ENCODE measurements around the gene HNRNPUL2. TPM values are rescaled to one million over a fixed set of nuclear protein-coding genes. Genes with fewer than 3 reads are reported as not detected.
A peak's percentile ranks its signal among the peaks of the same experiment; 100 is the strongest.

HNRNPUL2 gene
- total RNA-seq (49.0 TPM), polyA plus RNA-seq (ENCODE audit: insufficient read depth, low read depth, low replicate concordance) (37.1 TPM)
- long read RNA-seq, donor 1 = 0 reads
- long read RNA-seq, donor 2, full-length matches to known transcripts = 7 of 13 reads
- long read RNA-seq, donor 2, partial matches to known transcripts = 6 of 13 reads
- long read RNA-seq, donor 2, other reads (novel, unspliced or antisense) = 0 of 13 reads
- long read RNA-seq, donor 3, full-length matches to known transcripts = 1 of 1 reads
- long read RNA-seq, donor 3, partial matches to known transcripts = 0 of 1 reads
- long read RNA-seq, donor 3, other reads (novel, unspliced or antisense) = 0 of 1 reads
- long read RNA-seq, donor 4, full-length matches to known transcripts = 6 of 6 reads
- long read RNA-seq, donor 4, partial matches to known transcripts = 0 of 6 reads
- long read RNA-seq, donor 4, other reads (novel, unspliced or antisense) = 0 of 6 reads
- long read RNA-seq, donor 5 = 0 reads
- long read RNA-seq, donor 6 = 0 reads
- long read RNA-seq, donor 7, partial matches to known transcripts = 0 of 11 reads
- long read RNA-seq, donor 7, other reads (novel, unspliced or antisense) = 11 of 11 reads
- long read RNA-seq, donor 8, full-length matches to known transcripts = 1 of 1 reads
- long read RNA-seq, donor 8, partial matches to known transcripts = 0 of 1 reads
- long read RNA-seq, donor 8, other reads (novel, unspliced or antisense) = 0 of 1 reads
- long read RNA-seq, donor 9, full-length matches to known transcripts = 3 of 3 reads
- long read RNA-seq, donor 9, partial matches to known transcripts = 0 of 3 reads
- long read RNA-seq, donor 9, other reads (novel, unspliced or antisense) = 0 of 3 reads
- long read RNA-seq, donor 10, full-length matches to known transcripts = 8 of 8 reads
- long read RNA-seq, donor 10, partial matches to known transcripts = 0 of 8 reads
- long read RNA-seq, donor 10, other reads (novel, unspliced or antisense) = 0 of 8 reads

DNA sequence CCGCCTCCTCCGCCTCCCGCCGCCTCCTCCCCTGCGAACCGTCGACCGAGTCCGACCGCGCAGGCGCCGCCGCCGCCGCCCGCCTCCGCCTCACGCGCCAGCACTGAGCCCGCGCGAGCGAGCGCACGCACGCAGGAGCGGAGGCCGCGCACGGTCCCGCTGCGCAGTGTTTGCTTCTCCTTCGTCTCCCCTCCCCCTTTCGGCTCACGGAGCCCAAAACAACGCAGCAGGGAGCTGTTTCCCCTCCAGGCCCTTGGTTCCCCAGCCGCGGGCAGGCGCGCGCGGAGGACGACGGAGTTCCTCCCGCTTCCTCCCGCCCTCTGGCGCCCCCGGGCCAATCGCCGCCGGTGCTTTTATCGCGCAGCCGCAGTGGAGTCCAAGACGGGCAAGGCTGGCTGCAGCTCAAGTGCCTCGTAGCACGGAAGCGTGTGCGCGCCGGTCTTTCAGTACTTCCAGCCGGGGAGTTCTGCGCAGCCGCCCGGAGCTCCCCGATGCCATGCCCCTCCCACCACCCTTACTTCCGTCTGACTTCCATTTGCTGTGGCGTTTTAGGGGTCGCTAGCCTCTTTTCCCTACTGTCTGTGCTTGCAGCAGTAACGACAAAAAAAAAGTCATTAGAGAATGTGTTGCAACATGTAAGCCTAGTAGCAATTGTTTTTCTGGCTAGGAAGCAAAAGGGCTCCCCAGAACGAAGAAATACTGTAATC is at the start of gene HNRNPUL2:
HNRNPUL2 (minus strand) TSS at position 293 of the 707 bp plus-strand sequence. CDS start 301 bp downstream, outside the sequence.
- H3K4me1 ChIP-seq (ENCODE audit: control insufficient read depth in 2 of 3, insufficient read depth in 2 of 3, low read depth in 1 of 3, low read length in 3 of 3) = peaks cover 3 to 18% (median 4%) of the 10 kb centered on the region in 3 donors
- FAIRE-seq (no peak), DNase-seq (peak; percentile 99 to 100 (median 99))
- H3K9ac ChIP-seq (ENCODE audit: low read length in 3 of 3) = peak within 1 kb of the TSS; percentile 88 to 96 (median 93)
- H3K27ac ChIP-seq (ENCODE audit: low read depth in 2 of 2, low read length in 2 of 2) = peak within 1 kb of the TSS; percentile 97 to 99
- H3K4me3 ChIP-seq (ENCODE audit: low read length in 3 of 3) = peak within 1 kb of the TSS; percentile 96 to 99 (median 96)
- intact Hi-C loops (cut with DNase I) = no loop called here
- H3K36me3 ChIP-seq (ENCODE audit: control insufficient read depth in 2 of 3, insufficient read depth in 3 of 3, low read length in 3 of 3) = peaks cover 6 to 18% (median 12%) of the 10 kb centered on the region in 3 donors
- no peaks in the 10 kb centered on the region for H3K9me3 ChIP-seq (ENCODE audit: control insufficient read depth in 2 of 3, insufficient read depth in 1 of 3, low read length in 3 of 3)
- H3K27me3 ChIP-seq (ENCODE audit: control insufficient read depth, insufficient read depth, low read length) = no peaks in the 10 kb centered on the region
- no peak for TF ChIP-seq CTCF (IDR thresholded peaks at IDR 0.05; ENCODE audit: borderline replicate concordance, extremely low read depth, insufficient read depth)

- H3K27me3 ChIP-seq (ENCODE audit: control insufficient read depth, insufficient read depth, low read length) = no peaks in the 10 kb centered on the region
- FAIRE-seq = no peak
Observed at GRCh38 chr11:62775646-62776045, 48.4 kb upstream of the HNRNPUL2 start.

More at GRCh38 chr11:62775646-62776045, 48.4 kb upstream of the HNRNPUL2 start:
- Histone ChIP-seq H3K4me3 (ENCODE audit: low read length in 3 of 3) (no peak overlapping the region), H3K4me1 (ENCODE audit: control insufficient read depth in 2 of 3, insufficient read depth in 2 of 3, low read depth in 1 of 3, low read length in 3 of 3) (peaks cover 0 to 5% (median 4%) of the 10 kb centered on the region in 3 donors), H3K27ac (ENCODE audit: low read depth in 2 of 2, low read length in 2 of 2) (no peak overlapping the region), H3K9me3 (ENCODE audit: control insufficient read depth in 2 of 3, insufficient read depth in 1 of 3, low read length in 3 of 3) (no peaks in the 10 kb centered on the region), H3K9ac (ENCODE audit: low read length in 3 of 3) (no peak overlapping the region), H3K36me3 (ENCODE audit: control insufficient read depth in 2 of 3, insufficient read depth in 3 of 3, low read length in 3 of 3) (peaks cover 0 to 21% (median 9%) of the 10 kb centered on the region in 3 donors)
- intact Hi-C loops (cut with DNase I) = no loop called here
- no peak for TF ChIP-seq CTCF (IDR thresholded peaks at IDR 0.05; ENCODE audit: borderline replicate concordance, extremely low read depth, insufficient read depth)
- DNase-seq = peak in 1 of 5 donors; percentile 47
